GM18511 (cell line): ENCODE measurements around the gene RBL1.

Experiments used
- ATAC-seq: cut with Tn5 transposase; IDR thresholded peaks from one replicate; pipeline ENCODE4 v1.9.1; 2021; ENCODE audit warnings: mild to moderate bottlenecking, moderate library complexity; ENCODE audit not compliant: unreplicated experiment

RBL1 gene

DNA sequence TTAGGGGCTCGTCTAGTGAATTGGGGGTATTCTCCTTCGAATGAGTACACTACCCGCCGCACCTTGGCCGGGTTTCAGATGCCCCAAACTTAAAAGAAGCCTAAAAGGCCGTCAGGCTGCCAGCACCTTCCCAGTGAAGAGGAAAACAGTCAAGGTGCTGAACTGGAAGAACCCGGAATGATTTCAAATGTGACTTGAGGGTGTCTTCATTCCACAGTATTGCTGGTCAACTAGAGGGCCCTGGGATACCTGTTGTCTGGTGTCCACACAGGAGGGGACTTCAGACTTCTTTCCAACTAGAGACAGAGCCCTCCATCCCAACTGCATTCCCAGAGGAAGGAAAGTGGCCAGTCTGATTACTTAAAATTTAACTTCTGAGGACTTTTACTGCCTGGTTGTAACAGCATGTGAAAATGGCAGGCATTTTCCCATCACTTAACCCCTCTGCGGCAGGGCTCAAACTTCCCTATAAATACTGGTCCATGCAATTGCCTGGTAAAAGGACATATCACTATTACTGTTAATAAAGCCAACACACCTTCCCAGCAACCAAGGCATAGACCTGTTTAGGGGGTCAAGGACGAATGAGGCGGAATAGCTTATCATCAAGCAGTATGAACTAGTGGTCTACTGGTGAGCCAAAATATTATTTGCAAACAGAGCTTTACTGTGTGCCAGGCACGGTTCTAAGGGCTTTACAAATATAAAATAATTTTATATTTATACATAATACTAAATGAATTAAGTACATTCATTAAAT is 143.6 kb downstream of the RBL1 start:
- no peak for ATAC-seq

GRCh38 chr20:36951198-36951978 is 144.4 kb downstream of the RBL1 start, which contains the start of gene SAMHD1:
SAMHD1 (minus strand) TSS chr20:36951708; CDS start chr20:36951643, 65 bp downstream.
- ATAC-seq: peak; percentile 90

DNA sequence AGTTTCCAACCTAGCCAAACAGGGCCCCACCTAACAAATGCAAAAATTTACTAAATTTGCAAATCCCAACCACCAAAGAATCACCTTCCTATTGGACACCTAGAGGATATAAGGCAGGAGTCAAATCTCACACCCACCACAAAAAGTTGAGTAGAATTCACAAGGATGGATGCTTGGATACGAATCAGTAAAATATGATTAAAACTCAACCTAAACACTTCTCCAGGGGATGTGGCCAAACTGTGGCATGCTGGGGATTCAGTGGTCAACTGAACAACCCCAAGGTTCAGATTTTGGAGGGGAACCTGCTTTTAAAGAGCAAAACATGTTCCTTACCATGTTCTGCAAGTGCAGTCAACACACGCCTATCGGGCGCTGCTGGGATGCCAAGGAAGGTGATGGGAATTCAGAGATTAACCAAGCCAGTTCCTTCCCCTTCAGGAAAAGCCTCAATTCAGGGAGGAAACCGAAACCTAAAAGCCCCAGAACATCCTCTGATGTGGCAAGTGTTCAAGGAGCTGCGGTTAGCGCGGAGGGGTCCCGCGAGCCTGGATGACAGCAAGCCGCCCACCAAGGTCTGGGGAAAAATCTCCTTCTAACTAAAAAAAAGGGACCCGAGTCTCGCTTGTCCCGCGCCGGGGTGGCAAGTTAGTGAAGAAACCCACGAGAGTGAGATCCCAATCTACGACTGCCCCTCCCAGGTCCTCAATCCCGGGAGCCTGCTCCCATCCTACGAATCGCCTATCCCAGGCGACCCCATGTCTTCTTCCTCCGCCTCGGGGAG is 145.2 kb downstream of the RBL1 start:
- no peak for ATAC-seq
